Fibroblast of pulmonary artery (primary cell): ENCODE results near the gene TSFM.
A peak's percentile ranks its signal among the peaks of the same experiment; 100 is the strongest.
"Not testable (repeated sequence)": the region's sequence is repeated elsewhere in the genome, so short reads cannot be mapped to it uniquely, and the experiment has no call there.

Experiments used
- DNase-seq: peaks from one replicate; pipeline ENCODE4 v3.0.0-alpha.2; 2010; ENCODE audit warnings: low read depth
- H3K4me3 ChIP-seq: replicated peaks from 2 replicates; pipeline ENCODE4 v1.5.1; 2011; ENCODE audit warnings: low read depth, mild to moderate bottlenecking, control low read depth, low read length, moderate library complexity
- CTCF ChIP-seq: IDR thresholded peaks from 2 replicates; pipeline ENCODE4 v1.5.1; 2011; ENCODE audit warnings: mild to moderate bottlenecking, control low read depth, low read length, inconsistent platforms; ENCODE audit errors: missing control alignments

TSFM gene

GRCh38 chr12:57770734-57771133 is 11.9 kb upstream of the TSFM start:
- no peak overlapping the region for H3K4me3 ChIP-seq
- no peak for DNase-seq
- TF ChIP-seq CTCF = no peak

- no peak for TF ChIP-seq CTCF
- H3K4me3 ChIP-seq = peak overlapping the region; percentile 91
- peak; percentile 91 for DNase-seq
Measured at GRCh38 chr12:57771236-57771872, 11.2 kb upstream of the TSFM start.

- peak; percentile 97 for DNase-seq
- peak within 1 kb of the TSS; percentile 91 for H3K4me3 ChIP-seq
- TF ChIP-seq CTCF = no peak
Measured at GRCh38 chr12:57771873-57772428, 10.6 kb upstream of the TSFM start, which contains the start of gene METTL1. TSS of gene METTL1 (minus strand) at chr12:57772105. CDS start at chr12:57772083, 22 bp downstream.

GRCh38 chr12:57772429-57773322 is 9.9 kb upstream of the TSFM start, which contains the start of gene EEF1AKMT3:
TSS of gene EEF1AKMT3 (plus strand) at chr12:57772614. CDS start at chr12:57772725, 111 bp downstream.
- no peak for TF ChIP-seq CTCF
- peak within 1 kb of the TSS; percentile 91 for H3K4me3 ChIP-seq

GRCh38 chr12:57774634-57775033 is 8.0 kb upstream of the TSFM start:
- DNase-seq, H3K4me3 ChIP-seq: not testable (repeated sequence)

More at GRCh38 chr12:57772429-57773322, 9.9 kb upstream of the TSFM start, which contains the start of gene EEF1AKMT3:
- DNase-seq = peak; percentile 40

- no peak overlapping the region for H3K4me3 ChIP-seq
- no peak for TF ChIP-seq CTCF
- DNase-seq = no peak
Measured at GRCh38 chr12:57775044-57775443, 7.5 kb upstream of the TSFM start.
